ENCODE data around the gene TRIM66.

The TRIM66 gene

GRCh38 chr11:8698379-8698851 is 15.9 kb upstream of the TRIM66 start:
- H3K9me2 ChIP-seq (replicated peaks; ENCODE audit: low read depth, low read length) = no peaks in the 10 kb centered on the region
- no peaks in the 10 kb centered on the region for H3F3A ChIP-seq (ENCODE audit: low read depth)
- peaks cover 4% of the 10 kb centered on the region for H3K4me1 ChIP-seq (ENCODE audit: insufficient read depth, low read length, poor library complexity, severe bottlenecking)
- no peaks in the 10 kb centered on the region for H3K27me3 ChIP-seq (ENCODE audit: insufficient read depth, low read length, poor library complexity, severe bottlenecking)
- H3K4me2 ChIP-seq (ENCODE audit: low read depth, low read length, poor library complexity, severe bottlenecking) = no peak overlapping the region
- no peak overlapping the region for H2AFZ ChIP-seq (ENCODE audit: low read length)
- H3K36me3 ChIP-seq (ENCODE audit: insufficient read depth, low read length) = no peaks in the 10 kb centered on the region
- H3K9ac ChIP-seq (ENCODE audit: low read depth, low read length, poor library complexity, severe bottlenecking) = no peak overlapping the region
- no peaks in the 10 kb centered on the region for H3K9me3 ChIP-seq (ENCODE audit: insufficient read depth, low read depth, low read length)
- no peak for TF ChIP-seq CTCF (conservative IDR thresholded peaks at IDR 0.05; ENCODE audit: low read length)
- TF ChIP-seq EZH2phosphoT487 (IDR thresholded peaks at IDR 0.05; ENCODE audit: borderline replicate concordance) = no peak
- H3K4me3 ChIP-seq (ENCODE audit: low read length, poor library complexity, severe bottlenecking) = no peak overlapping the region
- H4K20me1 ChIP-seq (ENCODE audit: insufficient read depth, low read length, poor library complexity, severe bottlenecking) = no peaks in the 10 kb centered on the region
- H3K79me2 ChIP-seq (ENCODE audit: insufficient read depth, low read length) = no peaks in the 10 kb centered on the region

GRCh38 chr11:8697054-8697453 is 14.6 kb upstream of the TRIM66 start:
- no peak overlapping the region for H2AFZ ChIP-seq (ENCODE audit: low read length)
- H3K9me2 ChIP-seq (replicated peaks; ENCODE audit: low read depth, low read length) = no peaks in the 10 kb centered on the region
- no peak overlapping the region for H3K9ac ChIP-seq (ENCODE audit: low read depth, low read length, poor library complexity, severe bottlenecking)
- H3K36me3 ChIP-seq (ENCODE audit: insufficient read depth, low read length) = no peaks in the 10 kb centered on the region
- H4K20me1 ChIP-seq (ENCODE audit: insufficient read depth, low read length, poor library complexity, severe bottlenecking) = no peaks in the 10 kb centered on the region
- H3K27me3 ChIP-seq (ENCODE audit: insufficient read depth, low read length, poor library complexity, severe bottlenecking) = no peaks in the 10 kb centered on the region
- H3K4me3 ChIP-seq (ENCODE audit: low read length, poor library complexity, severe bottlenecking) = no peak overlapping the region
- TF ChIP-seq EZH2phosphoT487 (IDR thresholded peaks at IDR 0.05; ENCODE audit: borderline replicate concordance) (no peak), CTCF (conservative IDR thresholded peaks at IDR 0.05; ENCODE audit: low read length) (no peak)
- H3K4me2 ChIP-seq (ENCODE audit: low read depth, low read length, poor library complexity, severe bottlenecking) = no peak overlapping the region
- H3K79me2 ChIP-seq (ENCODE audit: insufficient read depth, low read length) = no peaks in the 10 kb centered on the region
- peaks cover 4% of the 10 kb centered on the region for H3K4me1 ChIP-seq (ENCODE audit: insufficient read depth, low read length, poor library complexity, severe bottlenecking)
- H3F3A ChIP-seq (ENCODE audit: low read depth) = no peaks in the 10 kb centered on the region
- no peaks in the 10 kb centered on the region for H3K9me3 ChIP-seq (ENCODE audit: insufficient read depth, low read depth, low read length)

- no peak overlapping the region for H3K4me2 ChIP-seq (ENCODE audit: low read depth, low read length, poor library complexity, severe bottlenecking)
- TF ChIP-seq EZH2phosphoT487 (IDR thresholded peaks at IDR 0.05; ENCODE audit: borderline replicate concordance) (no peak), CTCF (conservative IDR thresholded peaks at IDR 0.05; ENCODE audit: low read length) (no peak)
- no peaks in the 10 kb centered on the region for H3K36me3 ChIP-seq (ENCODE audit: insufficient read depth, low read length)
Observed at GRCh38 chr11:8694137-8694536, 11.7 kb upstream of the TRIM66 start.

More at GRCh38 chr11:8694137-8694536, 11.7 kb upstream of the TRIM66 start:
- no peak overlapping the region for H3K9ac ChIP-seq (ENCODE audit: low read depth, low read length, poor library complexity, severe bottlenecking)
- no peaks in the 10 kb centered on the region for H3K9me2 ChIP-seq (replicated peaks; ENCODE audit: low read depth, low read length)
- no peak overlapping the region for H2AFZ ChIP-seq (ENCODE audit: low read length)
- H3F3A ChIP-seq (ENCODE audit: low read depth) = no peaks in the 10 kb centered on the region
- no peaks in the 10 kb centered on the region for H4K20me1 ChIP-seq (ENCODE audit: insufficient read depth, low read length, poor library complexity, severe bottlenecking)
- peaks cover 17% of the 10 kb centered on the region for H3K79me2 ChIP-seq (ENCODE audit: insufficient read depth, low read length)
- H3K4me1 ChIP-seq (ENCODE audit: insufficient read depth, low read length, poor library complexity, severe bottlenecking) = peaks cover 16% of the 10 kb centered on the region
- no peaks in the 10 kb centered on the region for H3K9me3 ChIP-seq (ENCODE audit: insufficient read depth, low read depth, low read length)
- no peaks in the 10 kb centered on the region for H3K27me3 ChIP-seq (ENCODE audit: insufficient read depth, low read length, poor library complexity, severe bottlenecking)
- no peak overlapping the region for H3K4me3 ChIP-seq (ENCODE audit: low read length, poor library complexity, severe bottlenecking)

Measured in Loucy (cell line).